Measurements from ENCODE around the gene ARMC6.

The ARMC6 gene

GRCh38 chr19:18999016-18999758, 34.2 kb upstream of the ARMC6 start:
- no peak for TF ChIP-seq CTCF (conservative IDR thresholded peaks at IDR 0.05; ENCODE audit: low read depth, low read length)
- no peak overlapping the region for H3K4me3 ChIP-seq (ENCODE audit: low read length)
- DNase-seq (ENCODE audit: low read depth) = no peak

GRCh38 chr19:18999896-19000620, 33.3 kb upstream of the ARMC6 start:
- no peak for DNase-seq (ENCODE audit: low read depth)
- TF ChIP-seq CTCF (conservative IDR thresholded peaks at IDR 0.05; ENCODE audit: low read depth, low read length) = peak; percentile 70
- no peak overlapping the region for H3K4me3 ChIP-seq (ENCODE audit: low read length)

GRCh38 chr19:19004144-19004543, 29.3 kb upstream of the ARMC6 start:
- TF ChIP-seq CTCF (conservative IDR thresholded peaks at IDR 0.05; ENCODE audit: low read depth, low read length) = no peak
- no peak for DNase-seq (ENCODE audit: low read depth)
- no peak overlapping the region for H3K4me3 ChIP-seq (ENCODE audit: low read length)

- TF ChIP-seq CTCF (conservative IDR thresholded peaks at IDR 0.05; ENCODE audit: low read depth, low read length) = no peak
- DNase-seq (ENCODE audit: low read depth) = no peak
- no peak overlapping the region for H3K4me3 ChIP-seq (ENCODE audit: low read length)
Observed at GRCh38 chr19:19006213-19006612, 27.2 kb upstream of the ARMC6 start.

- DNase-seq (ENCODE audit: low read depth) = no peak
- TF ChIP-seq CTCF (conservative IDR thresholded peaks at IDR 0.05; ENCODE audit: low read depth, low read length) = no peak
Observed at GRCh38 chr19:19009951-19010350, 23.5 kb upstream of the ARMC6 start.

GRCh38 chr19:19010551-19010950, 22.9 kb upstream of the ARMC6 start:
- no peak for TF ChIP-seq CTCF (conservative IDR thresholded peaks at IDR 0.05; ENCODE audit: low read depth, low read length)
- DNase-seq (ENCODE audit: low read depth) = no peak
- H3K4me3 ChIP-seq (ENCODE audit: low read length) = no peak overlapping the region

More at GRCh38 chr19:19009951-19010350, 23.5 kb upstream of the ARMC6 start:
- no peak overlapping the region for H3K4me3 ChIP-seq (ENCODE audit: low read length)

- DNase-seq (ENCODE audit: low read depth) = no peak
- H3K4me3 ChIP-seq (ENCODE audit: low read length) = no peak overlapping the region
- TF ChIP-seq CTCF (conservative IDR thresholded peaks at IDR 0.05; ENCODE audit: low read depth, low read length) = no peak
Observed at GRCh38 chr19:19021115-19021514, 12.3 kb upstream of the ARMC6 start.

All from retinal pigment epithelial cell (primary cell).